GM19438 (cell line): ENCODE data around the gene NELFB.
"Not testable (repeated sequence)": the region's sequence is repeated elsewhere in the genome, so short reads cannot be mapped to it uniquely, and the experiment has no call there.

ENCODE experiments used
- ATAC-seq: cut with Tn5 transposase; IDR thresholded peaks from one replicate; pipeline ENCODE4 v1.9.1; 2021; ENCODE audit warnings: low read depth; ENCODE audit not compliant: unreplicated experiment

Gene NELFB

DNA sequence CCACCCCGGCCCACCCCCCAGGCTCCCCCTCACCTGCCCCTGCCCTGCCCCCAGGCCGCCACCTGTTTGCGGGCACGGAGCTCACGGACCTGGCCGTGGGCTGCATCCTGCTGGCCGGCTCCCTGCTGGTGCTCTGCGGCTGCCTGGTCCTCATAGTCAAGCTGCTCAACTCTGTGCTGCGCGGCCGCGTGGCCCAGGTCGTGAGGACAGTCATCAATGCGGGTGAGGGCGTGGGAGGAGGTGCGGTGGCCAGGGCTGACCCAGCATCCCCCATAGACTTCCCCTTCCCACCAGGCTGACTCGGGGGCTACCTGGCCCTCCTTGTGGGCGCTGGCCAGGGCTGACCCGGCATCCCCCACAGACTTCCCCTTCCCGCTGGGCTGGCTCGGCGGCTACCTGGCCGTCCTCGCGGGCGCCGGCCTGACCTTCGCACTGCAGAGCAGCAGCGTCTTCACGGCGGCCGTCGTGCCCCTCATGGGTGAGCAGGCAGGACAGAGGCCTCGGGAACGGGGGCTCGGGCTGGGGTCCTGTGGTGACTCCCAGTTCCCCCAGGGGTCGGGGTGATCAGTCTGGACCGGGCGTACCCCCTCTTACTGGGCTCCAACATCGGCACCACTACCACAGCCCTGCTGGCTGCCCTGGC, 21.0 kb upstream of the NELFB start:
- ATAC-seq = no peak

GRCh38 chr9:137234758-137235423, 20.2 kb upstream of the NELFB start:
- ATAC-seq = no peak

- ATAC-seq = no peak
Observed at GRCh38 chr9:137235424-137236237, 19.5 kb upstream of the NELFB start.

- ATAC-seq = no peak
Observed at GRCh38 chr9:137236238-137236935, 18.7 kb upstream of the NELFB start.

GRCh38 chr9:137236936-137237421, 18.1 kb upstream of the NELFB start:
- ATAC-seq = no peak

DNA sequence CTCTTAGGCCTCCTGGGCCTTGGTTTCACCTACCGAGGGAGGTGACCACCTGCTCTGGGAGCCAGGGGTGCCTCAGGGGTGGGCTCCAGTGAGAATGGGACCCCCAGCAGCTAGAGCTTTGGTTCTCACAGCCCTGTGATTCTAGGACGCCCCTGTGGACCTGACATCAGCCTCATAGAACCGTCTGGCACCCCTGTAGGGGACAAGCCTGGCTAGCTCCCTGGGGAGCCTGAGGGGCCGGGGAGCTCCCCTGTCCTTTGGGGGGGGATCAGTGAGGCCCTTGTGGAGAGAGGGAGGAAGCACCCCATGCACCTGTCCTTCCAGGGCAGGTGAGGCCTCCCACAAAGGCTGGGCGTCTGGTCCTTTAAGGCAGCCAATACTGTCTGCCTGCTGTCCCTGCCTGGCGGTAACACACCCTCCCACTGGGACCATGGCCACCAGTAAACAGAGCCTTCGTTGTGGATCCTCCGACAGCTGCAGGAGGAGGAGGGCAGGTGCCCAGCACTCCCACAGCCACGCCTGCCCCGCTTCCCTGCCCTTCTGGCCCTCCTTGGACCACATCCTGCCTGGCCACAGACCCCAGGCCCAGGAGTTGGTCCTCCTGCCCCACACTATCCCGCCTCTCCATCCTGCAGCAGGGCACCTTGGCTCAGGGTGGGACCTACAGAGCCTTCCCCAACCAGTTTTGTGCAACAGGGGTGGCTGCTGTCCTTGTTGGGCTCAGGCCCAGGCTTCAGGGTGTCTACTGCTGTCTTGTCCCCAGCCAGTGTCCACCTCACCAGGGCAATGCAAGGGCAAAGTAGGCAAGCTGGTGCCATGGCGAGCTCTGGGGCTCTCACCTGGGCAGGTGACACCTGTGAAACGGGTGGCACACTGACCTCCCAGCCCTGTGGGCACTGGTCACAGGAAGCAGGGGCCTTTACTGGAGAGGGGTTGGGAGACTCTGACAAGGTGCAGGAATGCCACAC, 17.1 kb upstream of the NELFB start:
- no peak for ATAC-seq

DNA sequence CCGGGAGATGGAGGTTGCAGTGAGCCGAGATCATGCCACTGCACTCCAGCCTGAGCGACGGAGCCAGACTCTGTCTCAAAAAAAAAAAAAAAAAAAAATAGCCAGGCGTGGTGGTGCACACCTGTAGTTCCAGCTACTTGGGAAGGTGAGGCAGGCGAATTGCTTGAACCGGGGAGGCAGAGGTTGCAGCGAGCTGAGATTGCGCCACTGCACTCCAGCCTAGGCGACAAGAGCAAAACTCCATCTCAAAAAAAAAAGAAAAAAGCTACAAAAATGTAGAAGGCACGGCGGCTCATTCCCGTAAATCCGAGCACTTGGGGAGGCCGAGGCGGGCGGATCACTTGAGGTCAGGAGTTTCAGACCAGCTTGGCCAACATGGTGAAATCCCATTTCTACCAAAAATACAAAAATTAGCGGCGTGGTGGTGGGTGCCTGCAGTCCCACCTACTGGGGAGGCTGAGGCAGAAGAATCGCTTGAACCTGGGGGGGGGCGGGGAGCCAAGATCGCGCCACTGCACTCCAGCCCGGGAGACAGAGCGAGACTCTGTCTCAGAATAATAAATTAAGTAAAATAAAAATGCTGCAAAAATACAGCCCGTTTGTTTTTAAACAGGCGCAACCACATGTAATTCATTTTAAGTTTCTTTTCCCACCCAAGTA, 15.5 kb upstream of the NELFB start:
- not testable (repeated sequence) for ATAC-seq

- ATAC-seq = peak; percentile 28
Observed at GRCh38 chr9:137240318-137240840, 14.7 kb upstream of the NELFB start.

- peak; percentile 62 for ATAC-seq
Observed at GRCh38 chr9:137240841-137241489, 14.2 kb upstream of the NELFB start, which contains the start of gene TUBB4B. TUBB4B (plus strand) TSS chr9:137241287; CDS start chr9:137241361, 74 bp downstream.

GRCh38 chr9:137241490-137242268, 13.4 kb upstream of the NELFB start:
- peak; percentile 8 for ATAC-seq

- ATAC-seq = no peak
Observed at GRCh38 chr9:137242269-137243203, 12.6 kb upstream of the NELFB start.

- ATAC-seq = not testable (repeated sequence)
Observed at GRCh38 chr9:137243266-137243625, 11.9 kb upstream of the NELFB start.

DNA sequence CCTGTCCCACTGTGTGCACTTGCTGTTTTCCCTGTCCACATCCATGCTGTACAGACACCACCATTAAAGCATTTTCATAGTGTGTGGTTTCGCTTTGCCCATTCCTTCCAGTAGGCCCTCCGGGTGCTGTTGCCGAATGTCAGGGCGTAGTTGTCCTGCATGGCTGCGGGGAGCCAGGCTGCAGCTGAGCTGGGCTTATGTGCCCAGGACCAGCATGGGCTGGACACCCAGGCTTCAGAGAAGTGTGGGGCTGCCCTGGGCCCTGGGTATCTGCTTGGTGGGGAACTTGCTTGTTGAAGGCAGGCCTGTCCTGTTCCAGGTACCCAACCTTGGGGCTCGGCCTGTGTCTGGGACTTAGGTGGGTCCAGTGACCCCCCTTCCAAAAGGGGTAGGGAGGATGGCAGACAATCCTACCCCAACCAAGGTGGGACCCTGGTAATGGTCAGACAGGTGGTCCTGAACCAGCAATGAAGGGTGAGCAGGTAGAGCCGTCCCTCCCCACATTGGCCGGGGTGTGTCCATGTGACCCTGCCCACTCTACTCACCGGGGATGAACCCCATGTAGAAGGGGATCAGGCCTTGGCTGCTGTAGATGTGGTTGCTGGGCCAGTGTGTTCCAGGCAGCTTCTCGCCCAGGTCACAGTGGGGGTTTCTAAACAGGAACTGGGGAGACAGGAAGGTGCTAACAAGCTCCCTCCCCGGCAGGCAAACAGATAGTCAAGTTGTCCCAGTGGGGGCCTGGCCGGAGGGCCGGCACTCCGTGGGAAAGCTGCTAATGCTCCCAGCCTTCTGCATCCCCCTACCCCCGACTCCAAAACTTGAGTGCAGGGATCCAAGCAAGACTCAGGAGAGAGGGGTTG, 11.3 kb upstream of the NELFB start:
- no peak for ATAC-seq

- ATAC-seq = no peak
Observed at GRCh38 chr9:137244486-137245449, 10.4 kb upstream of the NELFB start.
